Adrenal gland (tissue), 5 donors: ENCODE results near the gene ELOVL6.

Source experiments
- CTCF ChIP-seq, 6 experiments: fragments of 450-650 bp in 4 of 6; fragments of 200-600 bp in 2 of 6; sonication (generic) in 1 of 6; IDR thresholded peaks; 1 replicate in 5 of 6; 2 replicates in 1 of 6; pipeline versions ENCODE4 v1.5.1 to v1.8.0; 2016 to 2021; ENCODE audit warnings: antibody characterized with exemption in 6 of 6, mild to moderate bottlenecking in 2 of 6, moderate library complexity in 1 of 6
- POLR2A ChIP-seq, 2 donors: fragments of 450-650 bp; IDR thresholded peaks; one replicate each; pipeline ENCODE4 v1.6.1; 2017; ENCODE audit warnings: antibody characterized with exemption in 2 of 2, mild to moderate bottlenecking in 2 of 2, moderate library complexity in 1 of 2
- donor health status: DM: no; HTN: no; CAD: no.

GRCh38 chr4:109999585-109999912, 198.9 kb downstream of the ELOVL6 start:
- TF ChIP-seq CTCF (IDR thresholded peaks at IDR 0.05) (no peak), POLR2A (IDR thresholded peaks at IDR 0.05) (no peak)
